ENCODE data around the gene CHTF18. TPM values are rescaled to one million over a fixed set of nuclear protein-coding genes. Genes with fewer than 3 reads are reported as not detected.

CHTF18 gene
- total RNA-seq, 1 donor from 2014 or later = 20.2 TPM

DNA sequence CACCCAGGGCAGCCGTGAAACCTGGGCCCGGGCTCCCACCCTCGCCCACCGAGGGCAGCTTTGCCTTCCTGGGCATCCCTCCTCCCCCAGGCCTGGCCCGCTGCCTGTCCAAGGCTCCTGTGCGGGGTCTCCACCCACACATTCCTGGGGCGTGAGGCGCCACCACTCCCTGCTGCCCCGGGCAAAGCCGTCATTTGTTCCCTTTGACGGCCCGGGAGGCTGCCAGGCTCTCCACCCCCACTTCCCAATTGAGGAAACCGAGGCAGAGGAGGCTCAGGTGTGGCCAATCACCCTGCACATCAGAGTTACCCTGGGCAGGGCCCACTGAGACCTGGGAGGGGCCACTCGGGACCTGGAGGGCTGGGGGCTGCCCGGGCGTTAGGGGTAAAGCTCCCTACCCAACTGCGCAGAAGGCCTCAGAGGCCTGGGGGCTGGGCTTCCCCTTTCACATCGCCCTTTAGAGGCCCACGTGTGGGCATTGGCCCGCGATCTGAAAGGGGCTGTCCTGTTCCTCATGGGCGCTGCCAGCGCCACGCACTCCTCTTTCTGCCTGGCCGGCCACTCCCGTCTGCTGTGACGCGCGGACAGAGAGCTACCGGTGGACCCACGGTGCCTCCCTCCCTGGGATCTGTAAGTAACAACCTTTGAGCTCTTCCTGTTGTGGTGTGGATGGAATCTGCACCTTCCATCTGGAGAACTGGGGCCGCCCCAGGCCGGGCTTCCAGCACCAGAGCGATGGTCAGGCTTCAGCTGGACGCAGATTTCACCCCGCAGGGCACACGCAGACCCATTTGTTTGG is 27.7 kb upstream of the CHTF18 start, which contains the start of gene MSLN:
Gene MSLN (plus strand): TSS at position 190 of the 799 bp plus-strand sequence. CDS start 1,947 bp downstream, outside the sequence.
- peak; percentile 64 for ATAC-seq

- ATAC-seq = no peak
These were observed 26.6 kb upstream of the CHTF18 start for GRCh38 chr16:761625-762513.

- ATAC-seq = no peak
These were observed 25.7 kb upstream of the CHTF18 start for GRCh38 chr16:762595-763268.

DNA sequence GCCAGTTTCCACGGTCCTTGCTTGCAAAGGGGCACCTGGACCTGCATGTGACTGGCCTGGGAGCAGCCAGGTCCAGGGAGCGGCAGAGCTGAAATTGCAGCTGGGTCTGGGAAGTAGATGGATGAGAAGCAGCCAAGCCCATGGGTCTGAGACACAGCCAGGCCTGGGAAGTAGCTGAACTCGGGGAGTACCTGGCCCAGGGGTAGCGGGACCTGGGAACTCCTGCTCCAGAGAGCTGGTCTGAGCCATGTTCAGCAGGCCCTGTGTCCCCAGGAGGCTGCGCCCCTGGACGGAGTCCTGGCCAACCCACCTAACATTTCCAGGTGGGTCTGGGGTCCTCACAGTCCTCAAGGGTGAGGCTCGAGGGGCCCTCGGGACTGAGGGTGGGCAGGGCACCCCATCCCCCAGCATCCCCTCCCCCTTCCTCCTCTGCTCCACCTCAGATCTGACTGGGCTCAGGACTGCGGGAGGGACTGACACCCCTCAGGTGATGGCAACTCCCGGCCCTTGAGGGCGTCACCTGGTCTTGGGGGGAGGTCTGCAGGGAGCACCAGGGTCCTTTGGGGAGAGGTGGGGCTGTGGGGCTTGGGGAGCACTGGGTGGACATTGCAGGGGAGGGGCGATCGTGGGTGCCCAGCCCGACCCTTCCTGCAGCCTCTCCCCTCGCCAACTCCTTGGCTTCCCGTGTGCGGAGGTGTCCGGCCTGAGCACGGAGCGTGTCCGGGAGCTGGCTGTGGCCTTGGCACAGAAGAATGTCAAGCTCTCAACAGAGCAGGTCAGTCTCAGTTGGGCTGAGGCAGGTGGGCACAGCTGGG is 24.8 kb upstream of the CHTF18 start:
- ATAC-seq = no peak

DNA sequence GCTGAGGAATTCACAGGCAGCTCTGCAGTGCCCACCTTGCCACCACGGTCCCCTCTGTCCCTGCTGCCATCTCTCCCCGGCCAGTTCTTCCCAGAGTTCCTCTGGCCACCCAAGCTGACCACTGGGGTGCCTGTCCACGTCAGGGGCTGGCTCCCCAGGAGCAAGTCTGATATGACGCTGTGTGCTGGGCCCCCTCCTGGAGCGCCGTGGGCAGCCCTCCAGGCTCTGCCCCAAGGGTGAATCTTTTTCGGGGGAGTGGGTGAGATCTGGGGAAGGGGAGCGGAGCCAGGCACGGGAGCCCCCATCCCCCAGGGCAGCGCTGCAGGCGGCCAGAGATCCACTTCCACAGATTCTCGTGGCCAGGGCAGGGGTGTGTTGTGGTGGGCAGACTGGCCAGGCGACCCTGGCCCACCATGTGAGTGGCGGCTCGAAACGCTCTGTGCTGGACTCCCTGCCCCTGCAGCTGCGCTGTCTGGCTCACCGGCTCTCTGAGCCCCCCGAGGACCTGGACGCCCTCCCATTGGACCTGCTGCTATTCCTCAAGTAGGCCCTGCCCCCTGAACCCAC is 24.2 kb upstream of the CHTF18 start:
- ATAC-seq = no peak

- no peak for ATAC-seq
These were observed 23.5 kb upstream of the CHTF18 start for GRCh38 chr16:764848-765487.

GRCh38 chr16:765488-765865 is 22.9 kb upstream of the CHTF18 start:
- no peak for ATAC-seq

GRCh38 chr16:766008-766819 is 22.2 kb upstream of the CHTF18 start:
- ATAC-seq = no peak

- ATAC-seq = no peak
These were observed 21.4 kb upstream of the CHTF18 start for GRCh38 chr16:766820-767640.

DNA sequence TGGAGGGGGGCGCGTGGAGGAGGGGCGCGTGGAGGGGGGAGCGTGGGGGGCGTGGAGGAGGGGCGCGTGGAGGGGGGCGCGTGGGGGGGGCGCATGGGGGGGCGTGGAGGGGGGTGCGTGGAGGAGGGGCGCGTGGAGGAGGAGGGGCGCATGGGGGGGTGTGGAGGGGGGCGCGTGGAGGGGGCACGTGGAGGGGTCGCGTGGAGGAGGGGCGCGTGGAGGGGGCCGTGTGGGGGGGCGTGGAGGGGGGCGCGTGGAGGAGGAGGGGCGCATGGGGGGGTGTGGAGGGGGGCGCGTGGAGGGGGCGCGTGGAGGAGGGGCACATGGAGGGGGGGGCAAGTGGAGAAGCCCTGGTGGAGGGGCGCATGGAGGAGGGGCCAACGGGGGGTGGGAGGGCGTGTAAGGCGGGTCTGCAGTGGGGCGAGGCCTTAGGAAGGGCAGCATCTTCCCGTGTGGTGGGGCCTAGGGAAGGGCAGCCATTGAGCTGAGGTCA is 20.6 kb upstream of the CHTF18 start:
- no peak for ATAC-seq

- peak; percentile 59 for ATAC-seq
These were observed 20.0 kb upstream of the CHTF18 start for GRCh38 chr16:768428-768827.

DNA sequence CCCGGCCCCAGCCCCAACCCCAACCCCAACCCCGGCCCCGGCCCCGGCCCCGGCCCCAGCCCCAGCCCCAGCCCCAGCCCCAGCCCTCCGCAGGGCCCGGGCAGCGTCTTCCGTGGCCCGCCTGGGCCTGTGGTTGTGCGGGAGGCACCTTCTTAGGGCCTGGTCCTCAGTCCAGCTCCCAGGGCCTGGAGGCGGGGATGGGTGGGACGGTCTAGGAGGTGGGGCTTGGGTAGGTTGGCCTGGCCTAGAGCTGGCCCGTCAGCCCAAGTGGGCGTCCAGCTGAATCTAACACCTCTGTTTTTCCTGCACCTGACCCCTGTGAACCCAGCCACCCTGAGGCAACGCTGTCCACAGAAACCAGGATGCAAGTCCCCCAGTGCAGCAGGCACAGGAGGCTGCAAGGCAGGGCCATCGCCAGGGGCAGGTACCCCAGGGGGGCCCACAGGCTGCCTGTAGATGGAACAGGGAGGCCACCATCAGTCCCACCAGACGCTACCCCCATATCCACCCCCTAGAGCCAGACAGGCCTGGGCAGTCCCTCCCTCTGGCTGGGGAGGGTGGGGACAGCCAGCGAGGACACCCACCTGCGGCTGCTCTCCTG is 19.1 kb upstream of the CHTF18 start:
- no peak for ATAC-seq

DNA sequence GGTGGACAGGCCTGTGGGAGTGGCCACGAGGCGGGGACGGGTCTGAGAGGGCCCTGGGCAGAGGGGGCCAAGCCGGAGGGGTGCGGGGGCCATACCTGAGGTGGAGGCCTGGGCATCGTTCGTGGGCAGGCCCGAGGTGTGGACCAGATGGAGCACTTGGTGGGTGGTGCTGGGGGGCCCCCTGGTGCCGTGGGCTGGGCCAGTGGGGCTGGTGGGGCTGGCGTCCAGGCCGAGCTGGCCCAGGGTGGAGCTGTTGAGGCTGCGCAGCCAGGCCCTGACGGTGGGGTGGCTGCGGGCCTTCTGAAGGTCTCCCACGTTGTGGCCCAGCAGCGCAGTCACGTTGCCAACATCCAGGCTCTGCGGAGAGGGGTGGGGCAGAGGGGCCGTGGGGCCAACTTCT is 18.5 kb upstream of the CHTF18 start:
- ATAC-seq = no peak

- no peak for ATAC-seq
These were observed 18.0 kb upstream of the CHTF18 start for GRCh38 chr16:770411-770810.

DNA sequence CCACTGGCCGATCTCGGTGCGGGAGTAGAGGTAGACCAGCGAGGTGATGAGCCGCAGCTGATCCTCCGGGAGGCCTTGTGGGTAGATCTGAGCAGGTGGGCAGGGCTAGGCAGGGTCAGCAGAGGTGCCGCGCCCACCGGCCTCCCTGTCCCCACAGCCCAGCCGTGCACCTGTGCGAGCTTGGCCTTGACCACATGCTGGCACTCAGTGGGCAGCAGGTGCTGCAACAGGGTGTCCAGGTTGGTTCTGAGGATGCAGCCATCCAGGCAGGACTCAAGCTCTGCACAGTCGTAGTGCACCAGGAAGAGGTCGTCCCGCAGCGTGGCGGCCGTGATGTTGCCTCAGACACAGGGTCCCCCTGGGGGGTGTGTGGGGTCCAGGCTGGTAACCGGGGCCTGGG is 15.5 kb upstream of the CHTF18 start:
- no peak for ATAC-seq

- ATAC-seq = peak; percentile 9
These were observed 14.1 kb upstream of the CHTF18 start for GRCh38 chr16:774086-775001.

DNA sequence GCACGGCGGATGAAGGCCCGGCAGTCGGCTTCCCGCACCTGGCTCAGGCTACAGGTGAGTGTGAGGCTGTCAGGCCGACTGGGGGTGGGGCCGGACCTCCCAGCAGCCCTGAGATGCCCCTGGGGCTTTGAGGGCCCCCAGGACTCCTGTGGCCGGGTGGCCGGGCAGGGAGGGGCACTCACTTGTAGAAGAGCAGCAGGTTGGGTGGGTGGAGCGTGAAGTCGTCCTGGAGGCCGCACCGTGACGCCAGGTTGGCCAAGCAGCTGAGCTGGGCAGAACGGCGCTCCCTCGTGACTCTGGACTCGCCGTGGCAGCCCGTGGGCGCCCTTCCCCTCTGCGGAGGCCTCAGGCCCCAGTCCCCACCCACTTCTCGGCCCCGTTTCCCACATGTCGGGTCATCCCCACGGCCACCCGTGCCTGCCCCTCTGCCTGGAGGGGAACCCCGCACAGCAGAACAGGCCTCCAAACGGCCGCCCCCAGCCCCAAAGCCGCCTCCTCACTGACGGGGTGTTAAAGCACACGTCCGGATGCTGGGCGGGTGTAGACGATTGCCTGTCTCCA is 13.1 kb upstream of the CHTF18 start:
- ATAC-seq = no peak
